GM23248 (cell line): Measurements from ENCODE around the gene MUC13.

Experiments used
- EZH2 ChIP-seq: fragments of 200-600 bp; sonication (generic); IDR thresholded peaks from 2 replicates; pipeline ENCODE4 v1.6.1; 2018; ENCODE audit warnings: antibody characterized with exemption, mild to moderate bottlenecking; ENCODE audit not compliant: insufficient read depth, poor library complexity, severe bottlenecking
- EZH2phosphoT487 ChIP-seq: fragments of 200-600 bp; sonication (generic); IDR thresholded peaks from 2 replicates; pipeline ENCODE4 v1.6.1; 2018; ENCODE audit warnings: antibody characterized with exemption, moderate library complexity, mild to moderate bottlenecking, low read depth; ENCODE audit not compliant: insufficient read depth

- TF ChIP-seq EZH2phosphoT487 (no peak), EZH2 (no peak)
Observed at GRCh38 chr3:124888482-124889441, 45.8 kb downstream of the MUC13 start.
